Measurements from ENCODE around the gene REEP6.
A peak's percentile ranks its signal among the peaks of the same experiment; 100 is the strongest.
"Not testable (repeated sequence)": the region's sequence is repeated elsewhere in the genome, so short reads cannot be mapped to it uniquely, and the experiment has no call there.

REEP6 gene

DNA sequence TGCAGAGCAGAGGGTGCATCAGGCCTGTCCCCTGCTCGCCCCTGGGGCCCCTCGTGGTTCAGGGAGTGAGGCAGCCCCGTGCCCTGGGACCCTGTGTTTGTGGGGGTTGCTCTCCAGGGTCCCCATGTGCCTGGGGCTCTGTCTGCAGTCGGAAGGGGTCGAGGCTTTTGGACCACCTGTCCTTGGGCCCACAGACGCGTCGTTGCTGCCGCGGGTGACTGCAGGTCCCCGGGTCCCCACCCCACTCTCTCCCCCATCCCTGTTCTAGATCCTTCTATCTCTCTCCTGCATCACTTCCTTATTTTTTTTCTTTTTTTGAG, 2.7 kb upstream of the REEP6 start:
- no peak for DNase-seq

DNA sequence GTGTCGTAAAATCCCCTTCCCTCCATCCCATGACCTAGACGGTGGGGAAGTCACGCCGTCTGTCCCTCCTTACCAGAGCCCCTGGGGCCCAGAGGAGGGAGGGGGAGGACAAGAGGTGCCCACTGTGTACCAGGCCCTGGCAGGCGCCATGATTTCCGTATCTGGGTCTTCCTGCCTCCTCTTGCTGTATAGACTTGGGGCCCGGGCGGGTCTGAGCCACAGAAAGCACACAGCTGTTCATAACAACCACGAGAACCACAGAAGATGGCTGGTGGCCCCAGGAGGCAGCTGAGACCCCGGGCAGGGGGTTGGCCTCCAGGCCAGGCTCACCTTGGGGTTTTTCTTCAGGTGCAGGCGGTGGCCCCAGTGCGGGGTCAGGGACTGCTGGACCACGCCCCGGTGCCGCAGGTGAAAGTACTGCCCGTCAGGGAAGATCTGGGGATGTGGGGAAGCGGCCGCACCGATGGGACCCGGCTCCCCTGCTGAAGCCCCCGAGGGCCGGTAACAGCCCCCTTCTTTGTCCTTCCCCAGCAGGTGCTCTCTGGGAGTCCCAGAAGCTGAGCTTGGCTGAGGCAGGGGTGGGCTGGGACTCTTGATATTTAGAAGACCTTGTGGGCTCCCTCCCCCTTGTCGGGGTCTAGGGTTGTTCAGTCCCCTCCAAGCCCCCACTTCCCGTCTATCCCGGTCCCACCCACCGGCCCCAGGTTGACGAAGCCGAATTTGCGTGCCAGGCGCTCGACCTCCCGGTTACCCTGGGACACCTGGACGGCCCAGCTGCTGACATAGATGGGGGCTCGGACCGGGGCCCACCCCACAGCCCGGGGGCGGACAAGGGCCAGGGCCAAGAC, 1.3 kb upstream of the REEP6 start:
- DNase-seq, result peak in 1 of 56 donors; percentile 51

- DNase-seq, result peak; percentile 87 to 100 (median 99)
Observed at GRCh38 chr19:1490311-1491113, 469 bp upstream of the REEP6 start, which contains the start of gene PCSK4. TSS of gene PCSK4 (minus strand) at chr19:1490350. CDS start at chr19:1490346, 4 bp downstream.

GRCh38 chr19:1491849-1492170, 829 bp downstream of the REEP6 start:
- no peak for DNase-seq

DNA sequence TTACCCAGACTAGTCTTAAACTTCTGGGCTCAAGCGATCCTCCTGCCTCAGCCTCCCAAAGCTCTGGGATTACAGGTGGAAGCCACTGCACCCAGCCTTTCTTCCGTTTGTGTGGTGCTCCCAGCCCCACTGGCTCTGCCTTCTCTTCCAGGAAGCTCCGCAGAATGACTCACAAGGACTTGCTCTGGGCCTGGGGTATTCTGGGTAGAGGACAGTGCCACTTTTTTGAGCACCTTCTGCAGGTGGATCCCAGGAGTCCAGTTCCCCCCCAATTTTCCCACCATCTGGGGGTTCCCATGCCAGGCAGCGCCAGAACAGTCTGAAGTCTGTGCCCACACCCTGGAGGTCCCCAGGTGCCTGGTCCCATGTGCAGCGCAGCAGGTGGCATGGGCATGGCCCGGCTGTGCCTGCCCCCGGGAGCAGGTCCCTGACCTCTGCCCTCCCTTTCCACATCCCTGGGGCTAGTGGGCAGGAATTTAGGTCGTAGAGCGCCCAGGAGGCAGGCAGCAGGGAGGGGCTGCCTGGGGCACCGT, 1.6 kb downstream of the REEP6 start:
- no peak for DNase-seq

DNA sequence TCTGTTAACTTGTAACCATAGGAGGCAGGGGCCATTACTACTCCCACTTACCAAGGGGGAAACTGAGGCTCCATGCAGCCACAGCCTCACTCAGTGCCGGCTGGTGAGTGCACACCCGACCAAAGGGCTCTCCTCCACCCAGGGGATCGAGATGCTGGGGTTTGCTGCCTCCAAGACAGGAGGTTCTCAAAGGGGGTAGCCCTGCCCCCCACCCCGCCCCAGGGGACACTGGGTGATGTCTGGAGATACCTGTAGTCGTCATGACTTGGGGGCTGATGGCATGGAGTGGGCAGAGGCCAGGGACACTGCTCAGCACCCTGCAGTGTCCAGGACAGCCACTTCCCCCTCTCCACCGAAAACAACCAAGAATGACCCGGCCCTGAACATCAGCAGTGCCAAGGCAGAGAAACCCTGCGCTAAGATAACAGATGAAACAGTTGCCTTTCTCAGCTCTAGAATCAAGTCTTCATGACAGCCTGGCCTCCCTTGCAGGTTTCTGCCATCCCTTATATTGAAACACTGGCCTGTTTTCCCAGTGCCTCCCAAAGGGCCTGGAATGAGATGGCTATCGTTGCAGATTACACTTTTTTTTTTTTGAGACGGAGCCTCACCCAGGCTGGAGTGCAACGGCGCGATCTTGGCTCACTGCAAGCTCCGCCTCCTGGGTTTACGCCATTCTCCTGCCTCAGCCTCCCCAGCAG, 3.3 kb downstream of the REEP6 start:
- DNase-seq, result no peak

DNA sequence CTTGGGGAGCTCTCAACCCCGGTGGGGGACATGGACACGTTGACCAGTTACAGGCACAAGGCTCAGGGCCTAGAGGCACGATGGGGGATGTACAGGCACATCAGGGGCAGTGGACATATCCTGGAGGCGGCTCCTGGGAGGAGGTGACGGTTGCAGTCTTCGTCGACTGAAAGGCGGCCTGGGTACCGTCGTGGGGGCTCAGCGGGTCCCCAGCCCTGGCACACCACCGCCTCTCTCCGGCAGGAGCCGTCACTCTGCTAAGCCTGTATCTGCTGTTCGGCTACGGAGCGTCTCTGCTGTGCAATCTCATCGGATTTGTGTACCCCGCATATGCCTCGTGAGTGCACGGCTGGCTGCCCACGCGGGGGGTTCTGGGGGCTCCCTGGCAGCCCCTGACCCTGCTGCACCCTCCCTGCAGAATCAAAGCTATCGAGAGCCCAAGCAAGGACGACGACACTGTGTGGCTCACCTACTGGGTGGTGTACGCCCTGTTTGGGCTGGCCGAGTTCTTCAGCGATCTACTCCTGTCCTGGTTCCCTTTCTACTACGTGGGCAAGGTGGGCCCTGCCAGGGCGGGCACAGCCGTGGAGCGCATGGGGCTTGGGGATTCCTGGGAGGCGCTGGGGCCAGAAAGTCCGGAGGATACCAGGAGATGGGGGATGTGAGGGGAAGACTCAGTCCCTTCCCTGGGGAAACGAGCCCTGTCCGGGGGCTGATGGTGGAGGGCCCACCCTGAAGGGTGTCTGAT, 4.2 kb downstream of the REEP6 start:
- DNase-seq, result no peak

DNA sequence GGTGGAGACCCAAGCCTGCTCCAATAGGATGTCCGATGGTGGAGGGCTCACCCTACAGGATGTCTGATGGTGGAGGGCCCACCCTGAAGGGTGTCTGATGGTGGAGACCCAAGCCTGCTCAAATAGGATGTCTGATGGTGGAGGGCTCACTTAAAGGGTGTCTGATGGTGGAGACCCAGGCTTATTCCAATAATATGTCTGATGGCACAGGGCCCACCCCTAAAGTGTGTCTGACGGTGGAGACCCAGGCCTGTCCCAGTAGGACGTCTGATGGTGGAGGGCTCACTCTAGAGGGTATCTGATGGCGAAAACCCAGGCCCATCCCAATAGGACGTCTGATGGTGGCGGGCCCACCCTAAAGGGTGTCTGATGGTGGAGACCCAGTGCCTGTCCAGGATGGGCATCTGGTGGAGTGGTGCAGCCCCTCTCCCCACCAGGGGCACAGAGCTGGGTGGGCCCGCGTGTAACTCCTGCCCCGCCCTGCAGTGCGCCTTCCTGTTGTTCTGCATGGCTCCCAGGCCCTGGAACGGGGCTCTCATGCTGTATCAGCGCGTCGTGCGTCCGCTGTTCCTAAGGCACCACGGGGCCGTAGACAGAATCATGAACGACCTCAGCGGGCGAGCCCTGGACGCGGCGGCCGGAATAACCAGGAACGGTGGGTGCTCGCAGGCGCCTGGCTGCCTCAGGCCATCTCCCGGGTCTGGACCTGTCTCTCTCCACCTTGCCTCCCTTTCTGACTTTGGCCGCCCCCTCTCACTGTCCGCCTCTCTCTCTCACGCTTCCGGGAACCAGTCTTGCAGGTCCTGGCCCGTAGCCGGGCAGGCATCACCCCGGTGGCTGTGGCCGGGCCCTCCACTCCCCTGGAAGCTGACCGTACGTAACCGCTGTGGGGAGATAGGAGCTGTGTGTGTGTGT, 5.1 kb downstream of the REEP6 start:
- DNase-seq, result no peak

GRCh38 chr19:1496714-1497577, 6.0 kb downstream of the REEP6 start:
- no peak for DNase-seq

DNA sequence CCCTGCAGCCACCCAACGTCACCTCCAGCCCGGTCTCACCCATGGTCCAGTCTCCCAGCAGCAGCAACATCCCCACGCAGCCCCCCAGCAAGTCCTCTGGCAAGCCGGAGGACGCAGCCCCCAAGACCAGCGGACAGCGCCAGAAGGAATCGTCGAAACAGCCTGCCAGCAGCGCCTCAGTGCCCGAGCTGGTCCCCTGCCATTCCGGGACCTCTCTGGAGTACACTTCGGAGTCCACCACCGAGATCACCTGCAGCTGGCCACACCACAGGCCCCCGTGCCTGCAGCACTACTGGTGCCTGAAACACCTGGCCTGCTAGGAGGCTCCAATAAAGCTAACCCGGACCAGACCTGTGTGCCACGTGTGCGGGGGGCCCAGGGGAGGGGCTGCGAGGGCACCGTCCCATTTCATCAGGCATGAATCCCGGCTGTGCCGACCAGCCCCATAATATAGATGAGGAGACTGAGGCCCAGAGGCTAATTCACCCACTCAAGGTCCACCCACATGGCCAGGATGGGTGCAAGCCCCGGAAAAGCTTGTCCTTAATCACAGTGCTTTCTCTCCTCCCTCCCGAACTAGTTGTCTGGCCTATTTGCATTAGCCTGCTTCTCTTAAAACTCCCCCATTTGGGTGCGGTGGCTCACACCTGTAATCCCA, 6.7 kb downstream of the REEP6 start:
- no peak for DNase-seq

DNA sequence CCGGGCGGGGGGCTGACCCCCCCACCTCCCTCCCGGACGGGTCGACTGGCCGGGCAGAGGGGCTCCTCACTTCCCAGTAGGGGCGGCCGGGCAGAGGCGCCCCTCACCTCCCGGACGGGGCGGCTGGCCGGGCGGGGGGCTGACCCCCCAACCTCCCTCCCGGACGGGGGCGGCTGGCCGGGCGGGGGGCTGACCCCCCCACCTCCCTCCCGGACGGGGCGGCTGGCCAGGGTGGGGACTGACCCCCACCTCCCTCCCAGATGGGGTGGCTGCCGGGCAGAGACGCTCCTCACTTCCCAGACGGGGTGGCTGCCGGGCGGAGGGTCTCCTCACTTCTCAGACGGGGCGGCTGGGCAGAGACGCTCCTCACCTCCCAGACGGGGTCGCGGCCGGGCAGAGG, 8.2 kb downstream of the REEP6 start:
- DNase-seq, result not testable (repeated sequence)

DNA sequence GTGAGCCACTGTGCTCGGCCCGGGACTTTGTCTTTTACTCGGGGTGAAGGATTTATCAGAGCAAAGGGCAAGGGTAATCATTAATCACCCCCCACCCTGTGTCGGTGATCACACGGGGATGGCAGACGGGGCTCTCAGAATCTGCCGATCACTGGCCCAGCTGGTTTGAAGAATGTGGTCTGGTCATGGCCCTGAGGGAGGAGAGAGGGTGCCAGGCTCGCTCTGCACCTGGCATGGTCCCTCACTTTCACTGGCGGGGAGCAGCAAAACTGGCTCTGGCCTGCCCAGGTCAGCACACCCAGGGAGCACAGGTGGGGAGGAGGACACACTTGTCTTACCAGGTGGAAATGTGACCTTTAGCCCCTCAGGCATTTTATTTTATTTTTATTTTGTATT, 10.2 kb downstream of the REEP6 start:
- no peak for DNase-seq

- DNase-seq, result no peak
Observed at GRCh38 chr19:1502433-1503088, 11.6 kb downstream of the REEP6 start.

DNA sequence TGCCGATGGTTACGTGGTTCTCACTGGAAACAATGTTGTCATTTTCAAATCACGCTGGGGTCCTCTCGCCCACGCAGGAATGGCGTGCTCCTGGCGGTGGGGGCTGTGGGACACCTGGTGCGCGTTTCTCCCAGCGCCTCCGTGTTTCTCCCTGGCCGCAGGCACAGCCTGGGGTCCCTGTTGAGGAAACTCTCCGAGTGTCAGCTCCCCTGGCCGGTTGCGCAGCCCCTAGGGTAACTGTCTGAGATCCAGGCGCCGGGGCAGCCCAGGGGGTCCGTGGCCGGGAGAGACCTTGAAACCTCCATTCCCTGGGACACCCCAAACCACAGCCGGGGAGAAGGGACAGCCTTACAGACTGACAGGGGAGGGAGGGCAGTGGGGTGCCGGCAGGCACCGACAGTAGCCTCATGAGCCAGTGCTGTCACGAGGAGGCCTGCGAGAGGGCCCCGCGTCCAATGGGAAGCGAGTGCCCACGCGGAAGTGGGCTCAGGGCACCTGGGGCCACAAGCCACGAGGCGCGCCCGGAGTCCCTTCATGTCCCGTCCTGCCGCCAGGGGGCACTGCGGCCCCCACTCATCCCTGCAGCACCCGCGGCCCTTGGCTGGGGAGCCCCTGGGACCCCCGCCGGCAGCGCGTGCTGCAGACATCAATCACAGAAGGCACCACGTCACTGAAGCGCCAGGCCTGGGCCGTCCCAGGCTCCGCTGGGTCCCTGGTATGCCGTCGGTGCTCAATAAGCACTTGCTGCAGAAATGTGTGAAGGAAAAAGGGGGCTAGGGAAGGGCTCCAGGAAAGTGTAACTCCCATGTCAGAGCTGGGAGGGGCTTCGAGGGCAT, 12.3 kb downstream of the REEP6 start:
- DNase-seq, result peak in 34 of 56 donors; percentile 1 to 79 (median 21)

DNA sequence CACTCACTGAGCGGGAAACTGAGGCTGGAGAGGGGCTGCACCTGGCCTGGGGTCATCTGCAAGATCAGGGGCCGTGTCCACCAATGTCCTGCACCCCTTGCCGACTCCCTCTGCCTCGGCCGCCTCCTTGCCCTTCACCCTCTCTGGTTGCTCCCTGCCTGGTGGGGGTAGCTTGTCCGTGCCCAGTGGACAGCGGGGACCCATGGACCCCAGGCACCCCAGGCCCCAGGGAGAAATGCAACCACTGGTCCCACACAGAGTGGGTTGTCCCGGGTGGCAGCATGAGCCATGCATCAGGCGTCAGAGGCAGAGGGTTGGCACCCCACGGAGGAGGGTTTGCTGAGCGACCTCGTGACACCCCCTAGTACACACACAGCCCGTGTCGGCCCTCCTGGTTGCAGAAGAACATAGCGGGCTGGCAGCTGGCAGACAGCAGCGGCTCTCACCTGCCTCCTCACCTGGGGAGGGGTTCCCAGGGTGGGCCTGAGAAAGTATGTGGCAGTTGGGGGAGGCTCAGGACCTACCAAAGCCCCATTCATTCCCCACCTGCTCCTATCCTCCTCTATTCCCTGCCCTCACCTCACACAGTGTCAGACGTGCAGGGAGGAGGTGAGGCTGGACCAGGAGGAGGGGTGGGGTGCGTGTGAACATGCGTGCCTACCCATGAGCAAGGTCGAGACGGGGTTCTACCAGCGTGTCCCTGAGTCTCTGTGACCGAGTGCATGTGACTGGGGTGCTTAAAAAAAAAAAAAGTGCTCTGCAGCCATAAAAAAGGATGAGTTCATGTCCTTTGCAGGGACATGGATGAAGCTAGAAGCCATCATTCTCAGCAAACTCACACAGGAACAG, 13.2 kb downstream of the REEP6 start:
- DNase-seq, result no peak

DNA sequence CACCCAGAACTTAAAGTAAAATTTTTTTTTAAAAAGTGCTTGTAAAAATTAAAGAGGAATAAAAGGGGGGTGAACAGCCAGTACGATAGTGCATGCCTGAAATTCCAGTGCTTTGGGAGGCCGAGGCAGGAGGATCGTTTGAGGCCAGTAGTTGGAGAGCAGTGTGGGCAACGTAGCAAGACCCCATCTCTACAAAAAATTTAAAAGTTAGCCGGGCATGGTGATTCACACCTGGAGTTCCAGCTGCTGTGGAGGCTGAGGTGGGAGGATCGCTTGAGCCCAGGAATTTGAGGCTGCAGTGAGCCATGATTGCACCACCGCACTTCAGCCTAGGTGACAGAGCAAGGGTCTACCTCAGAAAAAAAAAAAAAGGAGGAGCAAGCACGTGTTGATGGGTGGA, 14.0 kb downstream of the REEP6 start:
- no peak for DNase-seq

Data from nucleus accumbens (tissue), 56 donors.